Kidney (tissue), 14 donors: ENCODE data around the gene AK1. TPM values are rescaled to one million over a fixed set of nuclear protein-coding genes. Genes with fewer than 3 reads are reported as not detected.
A peak's percentile ranks its signal among the peaks of the same experiment; 100 is the strongest.
"Not testable (repeated sequence)": the region's sequence is repeated elsewhere in the genome, so short reads cannot be mapped to it uniquely, and the experiment has no call there.

Source experiments
- DNase-seq, 5 donors: peaks; one replicate each; pipeline ENCODE4 v3.0.0-alpha.2; 2013 to 2020
- FAIRE-seq: peaks from 2 replicates; lab custom pipeline; 2012; peaks lifted over from hg19 to GRCh38; lab: Jason Lieb, UNC
- H3K27ac ChIP-seq, 2 donors: one replicate each; pipeline ENCODE4 v1.7.0; 2013; ENCODE audit warnings: low read depth in 2 of 2, low read length in 2 of 2, inconsistent platforms in 1 of 2
- H3K27me3 ChIP-seq: one replicate; pipeline ENCODE4 v1.7.1; 2013; ENCODE audit warnings: low read length, inconsistent platforms; ENCODE audit not compliant: control insufficient read depth, insufficient read depth
- H3K36me3 ChIP-seq, 3 donors: one replicate each; pipeline versions ENCODE4 v1.7.0 to v1.7.1; 2013; ENCODE audit warnings: low read length in 3 of 3, control low read depth in 1 of 3, inconsistent platforms in 1 of 3; ENCODE audit not compliant: insufficient read depth in 3 of 3, control insufficient read depth in 2 of 3
- H3K4me1 ChIP-seq, 3 donors: one replicate each; pipeline versions ENCODE4 v1.7.0 to v1.7.1; 2013; ENCODE audit warnings: low read length in 3 of 3, inconsistent platforms in 1 of 3, low read depth in 1 of 3; ENCODE audit not compliant: control insufficient read depth in 2 of 3, insufficient read depth in 2 of 3
- H3K4me3 ChIP-seq, 3 donors: one replicate each; pipeline versions ENCODE4 v1.7.0 to v1.8.1; 2013; ENCODE audit warnings: low read length in 3 of 3, control low read depth in 1 of 3, inconsistent platforms in 1 of 3
- H3K9ac ChIP-seq, 3 donors: one replicate each; pipeline versions ENCODE4 v1.7.0 to v1.7.1; 2013; ENCODE audit warnings: low read length in 3 of 3, control low read depth in 1 of 3, inconsistent platforms in 1 of 3
- H3K9me3 ChIP-seq, 3 donors: one replicate each; pipeline versions ENCODE4 v1.7.0 to v1.7.1; 2013; ENCODE audit warnings: low read length in 3 of 3, control low read depth in 1 of 3, inconsistent platforms in 1 of 3; ENCODE audit not compliant: control insufficient read depth in 2 of 3, insufficient read depth in 1 of 3
- CTCF ChIP-seq: IDR thresholded peaks from 3 replicates; pipeline ENCODE4 v1.5.1; 2012; ENCODE audit warnings: mild to moderate bottlenecking, moderate library complexity, borderline replicate concordance; ENCODE audit not compliant: insufficient read depth; ENCODE audit errors: extremely low read depth
- intact Hi-C: fragments of 100-400 bp; cut with DNase I; formaldehyde crosslinking; loops from one replicate; pipeline ENCODE4 v1.11.1; 2022
- polyA plus RNA-seq: library from polyadenylated mRNA; stranded (reverse); fragments of 350-450 nt; fragmentation: Illumina TruSeq; extraction: RNeasy Lipid Tissue Mini Kit (QIAGEN cat#74804); gene quantifications from one replicate; pipeline ENCODE4 v1.2.3, GENCODE V29; 2014; ENCODE audit warnings: low read depth, low replicate concordance; ENCODE audit not compliant: insufficient read depth
- total RNA-seq: library from RNA; stranded (reverse); fragmentation: NEBNext Ultra II Directional; extraction: Animal tissue kit (Norgen Biotek cat#: 25700); gene quantifications from one replicate; pipeline ENCODE4 v1.2.1, GENCODE V29; 2021
- donor health status: control.
- donor health status: control.
- donor health status: control.
- donor health status: control.
- donor health status: control.
- donor health status: DM: yes; HTN: yes; CAD: no.
- donor health status: Normal renal cell carcinoma (clear cell type).

The AK1 gene
- total and polyA plus RNA-seq, 2 donors from 2014 or later = 77.9 to 185 TPM

GRCh38 chr9:127884976-127885490 lies 7.6 kb upstream of the AK1 start:
- no peak for TF ChIP-seq CTCF
- Histone ChIP-seq H3K36me3 (peaks cover 3 to 12% (median 11%) of the 10 kb centered on the region in 3 donors), H3K9ac (no peak overlapping the region), H3K27me3 (no peaks in the 10 kb centered on the region), H3K27ac (no peak overlapping the region), H3K9me3 (no peaks in the 10 kb centered on the region), H3K4me1 (no peaks in the 10 kb centered on the region), H3K4me3 (no peak overlapping the region)
- FAIRE-seq = no peak
- no peak for DNase-seq
- intact Hi-C loops = no loop called here

GRCh38 chr9:127884427-127884911 lies 7.0 kb upstream of the AK1 start:
- Histone ChIP-seq H3K9me3 (no peaks in the 10 kb centered on the region), H3K4me3 (no peak overlapping the region), H3K27ac (no peak overlapping the region), H3K4me1 (no peaks in the 10 kb centered on the region), H3K36me3 (peaks cover 3 to 11% (median 8%) of the 10 kb centered on the region in 3 donors), H3K27me3 (no peaks in the 10 kb centered on the region), H3K9ac (no peak overlapping the region)
- DNase-seq (no peak), FAIRE-seq (no peak)
- intact Hi-C loops = no loop called here
- TF ChIP-seq CTCF = no peak

GRCh38 chr9:127883959-127884358 lies 6.5 kb upstream of the AK1 start:
- peak in 1 of 5 donors; percentile 44 for DNase-seq
- TF ChIP-seq CTCF = no peak
- Histone ChIP-seq H3K36me3 (peaks cover 3 to 11% (median 8%) of the 10 kb centered on the region in 3 donors), H3K27me3 (no peaks in the 10 kb centered on the region), H3K4me1 (no peaks in the 10 kb centered on the region), H3K9me3 (no peaks in the 10 kb centered on the region), H3K27ac (no peak overlapping the region), H3K9ac (no peak overlapping the region), H3K4me3 (no peak overlapping the region)
- intact Hi-C loops = no loop called here
- no peak for FAIRE-seq

- H3K27me3 ChIP-seq, FAIRE-seq, H3K4me3 ChIP-seq, H3K27ac ChIP-seq, H3K9ac ChIP-seq, H3K36me3 ChIP-seq, H3K9me3 ChIP-seq, intact Hi-C loops: not testable (repeated sequence)
- peak in 1 of 5 donors; percentile 18 for DNase-seq
- peaks cover 0 to 12% (median 8%) of the 10 kb centered on the region in 3 donors for H3K4me1 ChIP-seq
Measured at GRCh38 chr9:127881715-127882114, 4.2 kb upstream of the AK1 start.
